K562 (cell line): ENCODE data around the gene PSMD11. TPM values are rescaled to one million over a fixed set of nuclear protein-coding genes. Genes with fewer than 3 reads are reported as not detected.
A peak's percentile ranks its signal among the peaks of the same experiment; 100 is the strongest.

ENCODE experiments used
- BACH1 ChIP-seq: fragments of 200-800 bp; sonication (Bioruptor generic); IDR thresholded peaks from 2 replicates; pipeline ENCODE4 v1.6.1; 2016; ENCODE audit warnings: missing genetic modification characterization, missing compliant biosample characterization
- CGGBP1 ChIP-seq: fragments of 250-450 bp; sonication (Bioruptor Pico); IDR thresholded peaks from 2 replicates; pipeline ENCODE4 v1.9.0; 2021; ENCODE audit warnings: mild to moderate bottlenecking
- ESRRB ChIP-seq: fragments of 250-450 bp; sonication (Bioruptor Pico); IDR thresholded peaks from 2 replicates; pipeline ENCODE4 v1.5.0; 2020; ENCODE audit warnings: mild to moderate bottlenecking, moderate library complexity, borderline replicate concordance
- FOXO4 ChIP-seq: fragments of 450-650 bp; formaldehyde crosslinking; IDR thresholded peaks from 2 replicates; pipeline ENCODE4 v1.4.0; 2020; ENCODE audit warnings: mild to moderate bottlenecking, moderate library complexity
- HDAC6 ChIP-seq: IDR thresholded peaks from 2 replicates; pipeline ENCODE4 v1.6.1; 2012; ENCODE audit warnings: low read depth, mild to moderate bottlenecking, control low read depth, inconsistent platforms, low read length, moderate library complexity
- HEY1 ChIP-seq: fragments of 250-450 bp; sonication (Bioruptor Pico); IDR thresholded peaks from 2 replicates; pipeline ENCODE4 v1.5.0; 2020; ENCODE audit warnings: mild to moderate bottlenecking, moderate library complexity, borderline replicate concordance
- JUN ChIP-seq, 2 experiments: sonication (generic) in 1 of 2; formaldehyde crosslinking in 1 of 2; IDR thresholded peaks; 2 replicates each; pipeline versions ENCODE4 v1.6.1 to v1.8.0; 2012 to 2022; ENCODE audit warnings: borderline replicate concordance in 2 of 2, mild to moderate bottlenecking in 2 of 2, improper control_type of control experiment in 1 of 2, low read depth in 1 of 2, low read length in 1 of 2, missing genetic modification reagents in 1 of 2
- KDM1A ChIP-seq, 2 experiments: fragments of 450-650 bp; IDR thresholded peaks; 2 replicates each; pipeline ENCODE4 v1.6.1; 2016; ENCODE audit warnings: mild to moderate bottlenecking in 2 of 2
- KDM2B ChIP-seq: fragments of 250-450 bp; sonication (Bioruptor Pico); IDR thresholded peaks from 2 replicates; pipeline ENCODE4 v1.8.0; 2021; ENCODE audit warnings: mild to moderate bottlenecking, moderate library complexity
- MEIS2 ChIP-seq: fragments of 450-650 bp; IDR thresholded peaks from 2 replicates; pipeline ENCODE4 v1.6.1; 2014; ENCODE audit warnings: mild to moderate bottlenecking; ENCODE audit not compliant: partially characterized antibody
- MITF ChIP-seq: IDR thresholded peaks from 2 replicates; pipeline ENCODE4 v1.6.1; 2014; ENCODE audit warnings: antibody characterized with exemption
- NFE2L1 ChIP-seq: fragments of 450-650 bp; IDR thresholded peaks from 2 replicates; pipeline ENCODE4 v1.6.1; 2016; ENCODE audit warnings: missing genetic modification characterization, low read depth, mild to moderate bottlenecking, missing compliant biosample characterization, moderate library complexity, borderline replicate concordance
- ZNF589 ChIP-seq: fragments of 200-800 bp; sonication (Bioruptor generic); IDR thresholded peaks from 2 replicates; pipeline ENCODE4 v1.6.1; 2016; ENCODE audit warnings: low read depth, missing genetic modification characterization, missing compliant biosample characterization
- ZNF668 ChIP-seq: fragments of 250-450 bp; sonication (Bioruptor Pico); IDR thresholded peaks from 2 replicates; pipeline ENCODE4 v1.8.0; 2022; ENCODE audit warnings: mild to moderate bottlenecking, inconsistent platforms
- ZSCAN32 ChIP-seq: fragments of 450-650 bp; formaldehyde crosslinking; IDR thresholded peaks from 2 replicates; pipeline ENCODE4 v1.4.0; 2020; ENCODE audit warnings: mild to moderate bottlenecking, moderate library complexity
- polyA plus RNA-seq, 8 experiments: library from polyadenylated mRNA; depleted of rRNA in 4 of 8; stranded (reverse) in 5 of 8; unstranded in 3 of 8; fragments of >200 nt; fragmentation: Nextera tagmentation in 2 of 8; fragmentation: Illumina TruSeq in 1 of 8; extraction: Ambion mirVana in 2 of 8; extraction: Trizol in 1 of 8; gene quantifications; 2 replicates each; pipeline versions ENCODE4 v1.2.1 to v1.2.3, GENCODE V29; 2011 to 2014; ENCODE audit warnings: inconsistent platforms in 1 of 8, missing spikeins in 1 of 8
- total RNA-seq, 7 experiments: library from RNA; depleted of rRNA in 6 of 7; stranded (reverse); fragments of >200 nt in 6 of 7; fragmentation: Illumina TruSeq in 2 of 7; extraction: Trizol in 2 of 7; gene quantifications; 2 replicates each; pipeline versions ENCODE4 v1.2.1 to v1.2.3, GENCODE V29; 2011 to 2021; ENCODE audit warnings: low replicate concordance in 1 of 7
- TF ChIP-seq, protein P1 (sequence below): fragments of 450-650 bp; formaldehyde crosslinking; IDR thresholded peaks from 2 replicates; pipeline ENCODE4 v1.4.0; 2020; ENCODE audit warnings: mild to moderate bottlenecking
- TF ChIP-seq, protein P2 (sequence below), 2 experiments: IDR thresholded peaks; 2 replicates each; pipeline ENCODE4 v1.6.1; 2012; ENCODE audit warnings: improper control_type of control experiment in 2 of 2, low read depth in 2 of 2, low read length in 2 of 2, borderline replicate concordance in 1 of 2
- TF ChIP-seq, protein P3 (sequence below): IDR thresholded peaks from 2 replicates; pipeline ENCODE4 v1.6.1; 2011; ENCODE audit not compliant: insufficient read length; ENCODE audit errors: extremely low read depth

The PSMD11 gene
- total and polyA plus RNA-seq, 9 of the 15 experiments (the other 6 are each of a cell fraction or from before 2014, with no cell fraction given), result 104 to 378 (median 158) TPM

- no peak for TF ChIP-seq CGGBP1
- no peak for TF ChIP-seq FOXO4 (CRISPR knock-in tag)
- 0 out of 2 replicates have a peak, but pooled peaks have one; percentile 6 for TF ChIP-seq MITF
- TF ChIP-seq JUN (IDR thresholded peaks at IDR 0.05; ENCODE audit: borderline replicate concordance, low read depth, low read length), result peak; percentile 51; the same call in 1 of the 2 replicates
- no peak for TF ChIP-seq JUN (CRISPR knock-in tag; IDR thresholded peaks at IDR 0.05; ENCODE audit: borderline replicate concordance)
- TF ChIP-seq HEY1 (CRISPR knock-in tag), result no peak
- no peak for TF ChIP-seq KDM2B (CRISPR knock-in tag)
- peak; percentile 38; the same call in 1 of the 2 replicates for TF ChIP-seq ZNF589
- TF ChIP-seq, protein P1, sequence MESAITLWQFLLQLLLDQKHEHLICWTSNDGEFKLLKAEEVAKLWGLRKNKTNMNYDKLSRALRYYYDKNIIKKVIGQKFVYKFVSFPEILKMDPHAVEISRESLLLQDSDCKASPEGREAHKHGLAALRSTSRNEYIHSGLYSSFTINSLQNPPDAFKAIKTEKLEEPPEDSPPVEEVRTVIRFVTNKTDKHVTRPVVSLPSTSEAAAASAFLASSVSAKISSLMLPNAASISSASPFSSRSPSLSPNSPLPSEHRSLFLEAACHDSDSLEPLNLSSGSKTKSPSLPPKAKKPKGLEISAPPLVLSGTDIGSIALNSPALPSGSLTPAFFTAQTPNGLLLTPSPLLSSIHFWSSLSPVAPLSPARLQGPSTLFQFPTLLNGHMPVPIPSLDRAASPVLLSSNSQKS (CRISPR knock-in tag), result no peak
- no peak for TF ChIP-seq KDM1A (IDR thresholded peaks at IDR 0.05)
- TF ChIP-seq, protein P2, sequence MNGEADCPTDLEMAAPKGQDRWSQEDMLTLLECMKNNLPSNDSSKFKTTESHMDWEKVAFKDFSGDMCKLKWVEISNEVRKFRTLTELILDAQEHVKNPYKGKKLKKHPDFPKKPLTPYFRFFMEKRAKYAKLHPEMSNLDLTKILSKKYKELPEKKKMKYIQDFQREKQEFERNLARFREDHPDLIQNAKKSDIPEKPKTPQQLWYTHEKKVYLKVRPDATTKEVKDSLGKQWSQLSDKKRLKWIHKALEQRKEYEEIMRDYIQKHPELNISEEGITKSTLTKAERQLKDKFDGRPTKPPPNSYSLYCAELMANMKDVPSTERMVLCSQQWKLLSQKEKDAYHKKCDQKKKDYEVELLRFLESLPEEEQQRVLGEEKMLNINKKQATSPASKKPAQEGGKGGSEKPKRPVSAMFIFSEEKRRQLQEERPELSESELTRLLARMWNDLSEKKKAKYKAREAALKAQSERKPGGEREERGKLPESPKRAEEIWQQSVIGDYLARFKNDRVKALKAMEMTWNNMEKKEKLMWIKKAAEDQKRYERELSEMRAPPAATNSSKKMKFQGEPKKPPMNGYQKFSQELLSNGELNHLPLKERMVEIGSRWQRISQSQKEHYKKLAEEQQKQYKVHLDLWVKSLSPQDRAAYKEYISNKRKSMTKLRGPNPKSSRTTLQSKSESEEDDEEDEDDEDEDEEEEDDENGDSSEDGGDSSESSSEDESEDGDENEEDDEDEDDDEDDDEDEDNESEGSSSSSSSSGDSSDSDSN (IDR thresholded peaks at IDR 0.05; ENCODE audit: borderline replicate concordance in 1 of 2, low read depth in 2 of 2, low read length in 2 of 2), result peak; percentile 66 to 91; a peak in 3 of 4 replicates
- TF ChIP-seq ZSCAN32, result no peak
- TF ChIP-seq ZNF668 (CRISPR knock-in tag), result no peak
- no peak for TF ChIP-seq HDAC6
- TF ChIP-seq MEIS2, result no peak
- TF ChIP-seq, protein P3, sequence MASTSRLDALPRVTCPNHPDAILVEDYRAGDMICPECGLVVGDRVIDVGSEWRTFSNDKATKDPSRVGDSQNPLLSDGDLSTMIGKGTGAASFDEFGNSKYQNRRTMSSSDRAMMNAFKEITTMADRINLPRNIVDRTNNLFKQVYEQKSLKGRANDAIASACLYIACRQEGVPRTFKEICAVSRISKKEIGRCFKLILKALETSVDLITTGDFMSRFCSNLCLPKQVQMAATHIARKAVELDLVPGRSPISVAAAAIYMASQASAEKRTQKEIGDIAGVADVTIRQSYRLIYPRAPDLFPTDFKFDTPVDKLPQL, result no peak
- TF ChIP-seq BACH1 (tag), result peak; percentile 34; the same call in 1 of the 2 replicates
- no peak for TF ChIP-seq NFE2L1 (tag)
- TF ChIP-seq ESRRB, result no peak
Measured at GRCh38 chr17:32444301-32445073, at the start of gene PSMD11 (continued).
